ENCODE results near the gene ACSS3. TPM values are rescaled to one million over a fixed set of nuclear protein-coding genes. Genes with fewer than 3 reads are reported as not detected.

The ACSS3 gene
- total and polyA plus RNA-seq, 2 donors (not counting 3 experiments of a cell fraction or from before 2014, with no cell fraction given): 0.12 to 0.86 TPM

DNA sequence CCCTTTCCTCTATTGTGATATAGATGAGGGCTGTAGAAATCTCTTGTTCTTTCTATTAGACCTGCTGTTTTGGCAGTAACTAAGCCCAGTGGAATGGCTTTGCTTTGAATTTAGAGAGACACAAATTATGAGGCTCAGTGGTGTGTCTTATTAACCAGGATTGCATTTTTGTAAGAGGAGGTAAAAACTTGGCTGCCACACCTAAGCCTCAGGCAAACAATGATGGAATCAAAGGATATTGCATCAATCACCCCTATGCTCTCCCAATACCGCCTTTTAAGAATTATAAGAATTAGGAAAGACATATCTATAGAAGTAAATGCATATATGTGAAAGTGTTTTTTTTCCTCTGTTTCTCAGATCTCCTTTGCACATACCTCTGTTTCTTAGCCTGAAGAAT, 63.3 kb downstream of the ACSS3 start:
- dilution Hi-C loops (cut with MboI; ENCODE audit: extremely low pct_ligation_motif_present, low sequenced_read_pairs) (no loop called here), intact Hi-C loops (cut with micrococcal nuclease) (no loop called here)
- BruUV-seq (replicated peaks): no TSS peak
- H2AFZ ChIP-seq (ENCODE audit: low read depth, low read length): no peak overlapping the region
- CTCF ChIA-PET: interaction anchor here (2.5 kb wide), 1 partner anchor 12 kb away, joined by 12 read pairs; no protein-coding TSS in a partner anchor
- DNase-seq (ENCODE audit: low read depth, low spot score) (no peak), FAIRE-seq (no peak)
- no peaks in the 10 kb centered on the region for H3K9me3 ChIP-seq (replicated peaks; ENCODE audit: control insufficient read depth, insufficient read depth, low read length)
- no peaks in the 10 kb centered on the region for H3K9me1 ChIP-seq (replicated peaks; ENCODE audit: control insufficient read depth, extremely low read depth, insufficient read depth, low read length)
- H3K9ac ChIP-seq (replicated peaks; ENCODE audit: extremely low read depth, insufficient read depth, low read length): no peak overlapping the region
- TF ChIP-seq EZH2 (IDR thresholded peaks at IDR 0.05; ENCODE audit: borderline replicate concordance, low read depth, low read length, severe bottlenecking): no peak
- no peak for TF ChIP-seq FOS (IDR thresholded peaks at IDR 0.05; ENCODE audit: borderline replicate concordance, insufficient read depth, low read length)
- TF ChIP-seq, protein P1, sequence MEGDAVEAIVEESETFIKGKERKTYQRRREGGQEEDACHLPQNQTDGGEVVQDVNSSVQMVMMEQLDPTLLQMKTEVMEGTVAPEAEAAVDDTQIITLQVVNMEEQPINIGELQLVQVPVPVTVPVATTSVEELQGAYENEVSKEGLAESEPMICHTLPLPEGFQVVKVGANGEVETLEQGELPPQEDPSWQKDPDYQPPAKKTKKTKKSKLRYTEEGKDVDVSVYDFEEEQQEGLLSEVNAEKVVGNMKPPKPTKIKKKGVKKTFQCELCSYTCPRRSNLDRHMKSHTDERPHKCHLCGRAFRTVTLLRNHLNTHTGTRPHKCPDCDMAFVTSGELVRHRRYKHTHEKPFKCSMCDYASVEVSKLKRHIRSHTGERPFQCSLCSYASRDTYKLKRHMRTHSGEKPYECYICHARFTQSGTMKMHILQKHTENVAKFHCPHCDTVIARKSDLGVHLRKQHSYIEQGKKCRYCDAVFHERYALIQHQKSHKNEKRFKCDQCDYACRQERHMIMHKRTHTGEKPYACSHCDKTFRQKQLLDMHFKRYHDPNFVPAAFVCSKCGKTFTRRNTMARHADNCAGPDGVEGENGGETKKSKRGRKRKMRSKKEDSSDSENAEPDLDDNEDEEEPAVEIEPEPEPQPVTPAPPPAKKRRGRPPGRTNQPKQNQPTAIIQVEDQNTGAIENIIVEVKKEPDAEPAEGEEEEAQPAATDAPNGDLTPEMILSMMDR (IDR thresholded peaks at IDR 0.05; ENCODE audit: extremely low read depth in 1 of 2, insufficient read depth in 1 of 2, low read depth in 1 of 2, low read length in 2 of 2): no peak
- no peak for TF ChIP-seq POLR2AphosphoS5 (IDR thresholded peaks at IDR 0.05; ENCODE audit: insufficient read depth, low read depth, low read length)
- TF ChIP-seq JUN (IDR thresholded peaks at IDR 0.05; ENCODE audit: borderline replicate concordance, insufficient read depth, insufficient read length, low read depth): no peak
- POLR2A ChIA-PET: no interaction called here
- H3K4me1 ChIP-seq (ENCODE audit: control insufficient read depth, extremely low read depth, insufficient read depth, low read length): no peaks in the 10 kb centered on the region
- H4K20me1 ChIP-seq (replicated peaks; ENCODE audit: control insufficient read depth, extremely low read depth, insufficient read depth, low read length): no peaks in the 10 kb centered on the region
- no peaks in the 10 kb centered on the region for H3K36me3 ChIP-seq (ENCODE audit: control insufficient read depth in 2 of 2, extremely low read depth in 1 of 2, insufficient read depth in 2 of 2, low read length in 2 of 2)
- no peaks in the 10 kb centered on the region for H3K79me2 ChIP-seq (ENCODE audit: control insufficient read depth, insufficient read depth, low read length)
- no peaks in the 10 kb centered on the region for H3K27me3 ChIP-seq (ENCODE audit: control insufficient read depth in 2 of 2, insufficient read depth in 2 of 2, low read length in 2 of 2)
- H3K27ac ChIP-seq (ENCODE audit: insufficient read depth, low read depth, low read length): no peak overlapping the region
- no peak overlapping the region for H3K4me3 ChIP-seq (replicated peaks in 1 of 3; ENCODE audit: insufficient read depth in 1 of 3, low read depth in 1 of 3, low read length in 3 of 3)
- no peak overlapping the region for H3K4me2 ChIP-seq (ENCODE audit: insufficient read depth, low read length)

DNA sequence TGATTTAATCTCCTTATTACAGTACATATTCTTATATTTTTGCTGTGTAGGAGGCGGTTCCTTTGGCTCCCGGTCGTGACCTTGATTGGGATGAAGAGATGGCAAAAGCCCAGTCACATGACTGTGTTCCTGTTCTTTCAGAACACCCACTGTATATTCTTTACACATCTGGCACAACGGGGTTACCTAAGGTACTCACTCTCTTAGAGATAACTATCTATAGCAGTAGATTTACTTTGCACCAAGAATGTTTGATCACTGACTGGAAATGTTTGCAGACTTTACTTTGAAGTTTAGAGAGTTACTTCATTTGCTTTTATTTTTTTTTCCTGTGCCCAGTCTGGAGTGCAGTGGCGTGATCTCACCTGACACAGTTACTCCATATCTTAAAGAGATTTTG, 65.2 kb downstream of the ACSS3 start:
- H3K9me1 ChIP-seq (replicated peaks; ENCODE audit: control insufficient read depth, extremely low read depth, insufficient read depth, low read length): no peaks in the 10 kb centered on the region
- H3K9me3 ChIP-seq (replicated peaks; ENCODE audit: control insufficient read depth, insufficient read depth, low read length): no peaks in the 10 kb centered on the region
- TF ChIP-seq EZH2 (IDR thresholded peaks at IDR 0.05; ENCODE audit: borderline replicate concordance, low read depth, low read length, severe bottlenecking) (no peak), FOS (IDR thresholded peaks at IDR 0.05; ENCODE audit: borderline replicate concordance, insufficient read depth, low read length) (no peak), GATA2 (IDR thresholded peaks at IDR 0.05; ENCODE audit: insufficient read depth, insufficient read length, low read depth, low read length) (no peak), JUN (IDR thresholded peaks at IDR 0.05; ENCODE audit: borderline replicate concordance, insufficient read depth, insufficient read length, low read depth) (no peak), POLR2A (IDR thresholded peaks at IDR 0.05; ENCODE audit: low read depth, low read length) (no peak), MYC (IDR thresholded peaks at IDR 0.05; ENCODE audit: low read depth, low read length) (no peak), POLR2AphosphoS5 (IDR thresholded peaks at IDR 0.05; ENCODE audit: insufficient read depth, low read depth, low read length) (no peak)
- TF ChIP-seq, protein P2, sequence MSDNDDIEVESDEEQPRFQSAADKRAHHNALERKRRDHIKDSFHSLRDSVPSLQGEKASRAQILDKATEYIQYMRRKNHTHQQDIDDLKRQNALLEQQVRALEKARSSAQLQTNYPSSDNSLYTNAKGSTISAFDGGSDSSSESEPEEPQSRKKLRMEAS (IDR thresholded peaks at IDR 0.05; ENCODE audit: insufficient read depth, insufficient read length): no peak
- TF ChIP-seq, protein P1 (IDR thresholded peaks at IDR 0.05; ENCODE audit: extremely low read depth in 1 of 2, insufficient read depth in 1 of 2, low read depth in 1 of 2, low read length in 2 of 2): no peak
- no peak overlapping the region for H3K27ac ChIP-seq (ENCODE audit: insufficient read depth, low read depth, low read length)
- H3K27me3 ChIP-seq (ENCODE audit: control insufficient read depth in 2 of 2, insufficient read depth in 2 of 2, low read length in 2 of 2): no peaks in the 10 kb centered on the region
- DNase-seq (ENCODE audit: low read depth, low spot score): no peak
- no peaks in the 10 kb centered on the region for H3K79me2 ChIP-seq (ENCODE audit: control insufficient read depth, insufficient read depth, low read length)
- H3K4me1 ChIP-seq (ENCODE audit: control insufficient read depth, extremely low read depth, insufficient read depth, low read length): no peaks in the 10 kb centered on the region
- no peak overlapping the region for H2AFZ ChIP-seq (ENCODE audit: low read depth, low read length)
- no peaks in the 10 kb centered on the region for H3K36me3 ChIP-seq (ENCODE audit: control insufficient read depth in 2 of 2, extremely low read depth in 1 of 2, insufficient read depth in 2 of 2, low read length in 2 of 2)
- BruUV-seq (replicated peaks): no TSS peak
- CTCF ChIA-PET: interaction anchor here (1.4 to 2.5 kb wide), 2 partner anchors 14 to 115 kb away, joined by 4 to 12 read pairs; no protein-coding TSS in a partner anchor
- H3K4me2 ChIP-seq (ENCODE audit: insufficient read depth, low read length): no peak overlapping the region
- FAIRE-seq: no peak
- intact Hi-C loops (cut with micrococcal nuclease) (no loop called here), dilution Hi-C loops (cut with MboI; ENCODE audit: extremely low pct_ligation_motif_present, low sequenced_read_pairs) (no loop called here)
- no peak overlapping the region for H3K9ac ChIP-seq (replicated peaks; ENCODE audit: extremely low read depth, insufficient read depth, low read length)
- POLR2A ChIA-PET: no interaction called here
- no peaks in the 10 kb centered on the region for H4K20me1 ChIP-seq (replicated peaks; ENCODE audit: control insufficient read depth, extremely low read depth, insufficient read depth, low read length)
- no peak overlapping the region for H3K4me3 ChIP-seq (replicated peaks in 1 of 3; ENCODE audit: insufficient read depth in 1 of 3, low read depth in 1 of 3, low read length in 3 of 3)

Measured in endothelial cell of umbilical vein (primary cell).